Tibial nerve (tissue), 4 donors: ENCODE results near the gene TSSK3.

Experiments used
- CTCF ChIP-seq, 5 experiments: fragments of 200-600 bp in 3 of 5; fragments of 450-650 bp in 2 of 5; sonication (generic) in 3 of 5; IDR thresholded peaks; one replicate each; pipeline ENCODE4 v1.5.1; 2016 to 2019; ENCODE audit warnings: antibody characterized with exemption in 5 of 5, mild to moderate bottlenecking in 3 of 5, moderate library complexity in 2 of 5
- EP300 ChIP-seq, 2 donors: sonication (generic); formaldehyde crosslinking; IDR thresholded peaks; one replicate each; pipeline ENCODE4 v1.6.1; 2017; ENCODE audit warnings: antibody characterized with exemption in 2 of 2, mild to moderate bottlenecking in 1 of 2
- POLR2A ChIP-seq, 2 donors: fragments of 450-650 bp; IDR thresholded peaks; one replicate each; pipeline ENCODE4 v1.6.1; 2017; ENCODE audit warnings: antibody characterized with exemption in 2 of 2, mild to moderate bottlenecking in 2 of 2, moderate library complexity in 2 of 2

DNA sequence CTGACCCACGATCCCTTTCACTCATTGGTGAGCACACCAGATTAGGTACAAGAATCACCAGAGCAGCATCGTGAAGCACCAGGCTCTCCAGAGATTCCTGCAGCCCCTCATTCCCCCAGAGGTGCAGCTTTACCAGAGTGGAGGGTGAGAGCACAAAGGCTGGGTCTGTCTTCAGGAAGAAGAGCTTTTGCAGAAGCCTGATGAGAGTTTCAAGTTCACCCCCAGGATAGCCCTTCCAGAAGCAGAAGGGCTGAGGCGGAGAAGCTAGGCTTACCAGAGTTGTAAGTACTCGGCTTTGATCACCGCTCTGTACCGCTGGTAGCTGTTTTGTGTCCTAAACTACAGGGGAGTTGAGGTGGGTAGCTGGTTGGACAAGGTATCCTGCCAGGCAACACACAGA is 3.1 kb downstream of the TSSK3 start:
- TF ChIP-seq CTCF (IDR thresholded peaks at IDR 0.05) (no peak), POLR2A (IDR thresholded peaks at IDR 0.05) (no peak), EP300 (IDR thresholded peaks at IDR 0.05) (no peak)
